GM23338 (cell line): ENCODE data around the gene EGFR. TPM values are rescaled to one million over a fixed set of nuclear protein-coding genes. Genes with fewer than 3 reads are reported as not detected.

Source experiments
- ATAC-seq: fragments of 200-7000 bp; cut with Tn5 transposase; 3 replicates; pipeline ENCODE4 v1.9.1; 2020
- DNase-seq: peaks from one replicate; pipeline ENCODE4 v3.0.0-alpha.2; 2015; ENCODE audit warnings: low spot score
- H2AFZ ChIP-seq: fragments of 200-600 bp; sonication (generic); 2 replicates; pipeline ENCODE4 v1.8.0; 2016; ENCODE audit warnings: antibody characterized with exemption, mild to moderate bottlenecking, moderate library complexity
- H3F3A ChIP-seq: fragments of 200-600 bp; sonication (generic); replicated peaks from 2 replicates; pipeline ENCODE4 v1.8.0; 2017; ENCODE audit warnings: antibody characterized with exemption, mixed run types, low read depth
- H3K27ac ChIP-seq: fragments of 200-600 bp; sonication (generic); 2 replicates; pipeline ENCODE4 v1.6.1; 2016; ENCODE audit warnings: low read depth
- H3K27me3 ChIP-seq: fragments of 200-600 bp; sonication (generic); 2 replicates; pipeline ENCODE4 v1.8.0; 2016; ENCODE audit warnings: mild to moderate bottlenecking, mixed run types, moderate library complexity; ENCODE audit not compliant: insufficient read depth
- H3K36me3 ChIP-seq: fragments of 200-600 bp; sonication (generic); 2 replicates; pipeline ENCODE4 v1.8.0; 2016; ENCODE audit warnings: mild to moderate bottlenecking; ENCODE audit not compliant: insufficient read depth
- H3K4me1 ChIP-seq: fragments of 200-600 bp; sonication (generic); 2 replicates; pipeline ENCODE4 v1.8.0; 2016; ENCODE audit warnings: mild to moderate bottlenecking, moderate library complexity; ENCODE audit not compliant: insufficient read depth
- H3K4me2 ChIP-seq: fragments of 200-600 bp; sonication (generic); 2 replicates; pipeline ENCODE4 v1.7.1; 2017; ENCODE audit warnings: mixed run types
- H3K4me3 ChIP-seq: fragments of 200-600 bp; sonication (generic); 2 replicates; pipeline ENCODE4 v1.6.1; 2016; ENCODE audit warnings: mixed run types
- H3K79me2 ChIP-seq: fragments of 200-600 bp; sonication (generic); replicated peaks from 2 replicates; pipeline ENCODE4 v1.8.0; 2017; ENCODE audit warnings: mild to moderate bottlenecking; ENCODE audit not compliant: insufficient read depth
- H3K9me2 ChIP-seq: fragments of 200-600 bp; sonication (generic); 2 replicates; pipeline ENCODE4 v1.8.0; 2017; ENCODE audit not compliant: insufficient read depth
- H4K20me1 ChIP-seq: fragments of 200-600 bp; sonication (generic); replicated peaks from 2 replicates; pipeline ENCODE4 v1.8.0; 2017; ENCODE audit warnings: mild to moderate bottlenecking; ENCODE audit not compliant: insufficient read depth
- H3K27ac Mint-ChIP-seq: 2 replicates; pipeline ENCODE4 v1.8.0; 2020; ENCODE audit warnings: inconsistent platforms, mild to moderate bottlenecking, moderate library complexity, mixed read lengths
- H3K27me3 Mint-ChIP-seq: 3 replicates; pipeline ENCODE4 v1.8.0; 2022; ENCODE audit warnings: low read depth, mild to moderate bottlenecking, moderate library complexity, mixed read lengths, inconsistent platforms; ENCODE audit not compliant: insufficient read depth, poor library complexity
- H3K36me3 Mint-ChIP-seq: 3 replicates; pipeline ENCODE4 v1.8.0; 2021; ENCODE audit warnings: low read depth, mild to moderate bottlenecking, inconsistent platforms, moderate library complexity, mixed read lengths
- H3K4me1 Mint-ChIP-seq: 3 replicates; pipeline ENCODE4 v1.8.0; 2020; ENCODE audit warnings: mild to moderate bottlenecking, inconsistent platforms, mixed read lengths
- H3K4me3 Mint-ChIP-seq: 3 replicates; pipeline ENCODE4 v1.8.0; 2021; ENCODE audit warnings: moderate library complexity, mild to moderate bottlenecking, inconsistent platforms, mixed read lengths
- H3K9me3 Mint-ChIP-seq: 3 replicates; pipeline ENCODE4 v1.8.0; 2020; ENCODE audit warnings: moderate library complexity, mild to moderate bottlenecking, inconsistent platforms, mixed read lengths
- EZH2phosphoT487 ChIP-seq: fragments of 200-600 bp; sonication (generic); IDR thresholded peaks from one replicate; pipeline ENCODE4 v1.8.1; 2018; ENCODE audit warnings: antibody characterized with exemption; ENCODE audit not compliant: unreplicated experiment
- JUNB ChIP-seq: IDR thresholded peaks from one replicate; pipeline ENCODE4 v1.6.1; 2016; ENCODE audit warnings: antibody characterized with exemption; ENCODE audit not compliant: unreplicated experiment
- NANOG ChIP-seq: IDR thresholded peaks from 2 replicates; pipeline ENCODE4 v1.6.1; 2016; ENCODE audit warnings: antibody characterized with exemption, borderline replicate concordance
- POLR2AphosphoS5 ChIP-seq: IDR thresholded peaks from 2 replicates; pipeline ENCODE4 v1.6.1; 2016; ENCODE audit warnings: antibody characterized with exemption, low read depth
- STAT1 ChIP-seq: IDR thresholded peaks from one replicate; pipeline ENCODE4 v1.6.1; 2016; ENCODE audit warnings: antibody characterized with exemption; ENCODE audit not compliant: unreplicated experiment
- ZNF114 ChIP-seq: fragments of 250-450 bp; sonication (Bioruptor Pico); IDR thresholded peaks from 2 replicates; pipeline ENCODE4 v1.5.0; 2020; ENCODE audit warnings: mild to moderate bottlenecking, moderate library complexity
- ZNF331 ChIP-seq: fragments of 250-450 bp; sonication (Bioruptor Pico); IDR thresholded peaks from 2 replicates; pipeline ENCODE4 v1.5.0; 2020; ENCODE audit warnings: low read depth, mild to moderate bottlenecking, moderate library complexity
- polyA plus RNA-seq: library from polyadenylated mRNA; unstranded; fragments of >200 nt; fragmentation: Nextera tagmentation; extraction: Ambion mirVana; gene quantifications from 2 replicates; pipeline ENCODE4 v1.2.1, GENCODE V29; 2016
- total RNA-seq: library from RNA; depleted of rRNA; stranded (reverse); fragments of >200 nt; shearing (Covaris generic); gene quantifications from 2 replicates; pipeline ENCODE4 v1.2.3, GENCODE V29; 2014
- TF ChIP-seq, protein P1 (sequence below), 2 experiments: fragments of 200-600 bp in 1 of 2; sonication (generic) in 1 of 2; conservative IDR thresholded peaks; 2 replicates each; pipeline versions ENCODE4 v1.5.1 to v1.6.1; 2016 to 2017; ENCODE audit warnings: antibody characterized with exemption in 2 of 2, low read depth in 2 of 2, mild to moderate bottlenecking in 2 of 2, moderate library complexity in 1 of 2
- TF ChIP-seq, protein P2 (sequence below): IDR thresholded peaks from one replicate; pipeline ENCODE4 v1.6.1; 2018; ENCODE audit warnings: antibody characterized with exemption; ENCODE audit not compliant: unreplicated experiment
- TF ChIP-seq, protein P3 (sequence below): IDR thresholded peaks from 2 replicates; pipeline ENCODE4 v1.6.1; 2016; ENCODE audit warnings: antibody characterized with exemption

EGFR gene
- total and polyA plus RNA-seq, 2 experiments from 2014 or later, result 1.5 to 4.5 TPM

DNA sequence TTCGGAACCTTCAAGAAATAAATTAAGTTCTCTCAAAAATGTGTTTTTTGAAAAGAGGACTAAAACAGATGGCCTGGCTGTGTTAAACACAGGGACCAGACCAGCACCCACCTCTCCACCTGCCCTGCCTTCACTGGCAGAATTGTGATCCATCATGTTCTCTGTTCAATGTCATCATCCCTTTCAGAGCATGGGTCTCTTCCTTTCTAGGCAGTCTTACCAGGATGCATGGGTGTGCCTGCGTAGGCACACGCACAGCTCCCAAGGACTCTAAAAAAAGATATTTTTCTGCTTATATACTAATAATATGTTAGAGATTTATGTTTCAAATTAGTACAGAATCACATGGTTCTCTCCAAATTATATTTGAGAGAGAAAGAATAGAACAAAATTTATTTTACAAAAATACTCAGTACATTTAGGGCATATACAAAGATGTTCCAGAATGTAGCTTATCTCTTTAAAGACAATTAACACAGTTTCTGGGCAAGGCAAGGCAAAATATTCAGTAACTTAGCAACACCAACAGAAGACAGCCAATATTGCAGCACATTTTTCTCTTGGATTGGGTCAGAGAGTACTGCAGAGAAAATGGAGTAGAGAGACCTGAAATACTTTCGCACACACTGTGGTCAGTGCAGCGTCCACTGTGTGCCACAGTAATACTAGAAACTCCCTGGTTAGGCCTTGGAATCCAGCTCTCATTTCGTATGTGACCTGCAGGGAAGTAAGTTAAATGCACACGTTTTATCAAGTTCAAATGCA lies 52.8 kb downstream of the EGFR start:
- TF ChIP-seq JUNB, result no peak
- TF ChIP-seq ZNF114 (CRISPR knock-in tag), result no peak
- TF ChIP-seq EZH2phosphoT487, result no peak
- TF ChIP-seq, protein P1, sequence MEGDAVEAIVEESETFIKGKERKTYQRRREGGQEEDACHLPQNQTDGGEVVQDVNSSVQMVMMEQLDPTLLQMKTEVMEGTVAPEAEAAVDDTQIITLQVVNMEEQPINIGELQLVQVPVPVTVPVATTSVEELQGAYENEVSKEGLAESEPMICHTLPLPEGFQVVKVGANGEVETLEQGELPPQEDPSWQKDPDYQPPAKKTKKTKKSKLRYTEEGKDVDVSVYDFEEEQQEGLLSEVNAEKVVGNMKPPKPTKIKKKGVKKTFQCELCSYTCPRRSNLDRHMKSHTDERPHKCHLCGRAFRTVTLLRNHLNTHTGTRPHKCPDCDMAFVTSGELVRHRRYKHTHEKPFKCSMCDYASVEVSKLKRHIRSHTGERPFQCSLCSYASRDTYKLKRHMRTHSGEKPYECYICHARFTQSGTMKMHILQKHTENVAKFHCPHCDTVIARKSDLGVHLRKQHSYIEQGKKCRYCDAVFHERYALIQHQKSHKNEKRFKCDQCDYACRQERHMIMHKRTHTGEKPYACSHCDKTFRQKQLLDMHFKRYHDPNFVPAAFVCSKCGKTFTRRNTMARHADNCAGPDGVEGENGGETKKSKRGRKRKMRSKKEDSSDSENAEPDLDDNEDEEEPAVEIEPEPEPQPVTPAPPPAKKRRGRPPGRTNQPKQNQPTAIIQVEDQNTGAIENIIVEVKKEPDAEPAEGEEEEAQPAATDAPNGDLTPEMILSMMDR (conservative IDR thresholded peaks at IDR 0.05; ENCODE audit: low read depth in 2 of 2), result no peak
- H3K4me2 ChIP-seq, result no peak overlapping the region
- no peak for ATAC-seq
- H3K27me3 ChIP-seq, result no peaks in the 10 kb centered on the region
- no peaks in the 10 kb centered on the region for H3K36me3 Mint-ChIP-seq
- no peaks in the 10 kb centered on the region for H3K9me3 Mint-ChIP-seq
- H3K27me3 Mint-ChIP-seq, result peaks cover 1% of the 10 kb centered on the region
- H3K4me1 ChIP-seq, result 0 out of 2 replicates have a peak, but pooled peaks cover 5% of the 10 kb centered on the region
- H3K4me1 Mint-ChIP-seq, result peaks cover 5% of the 10 kb centered on the region
- no peak overlapping the region for H2AFZ ChIP-seq
- H3F3A ChIP-seq, result no peaks in the 10 kb centered on the region
- DNase-seq, result no peak
- no peak overlapping the region for H3K4me3 ChIP-seq
- H3K27ac ChIP-seq, result no peak overlapping the region
- H3K4me3 Mint-ChIP-seq, result no peak overlapping the region
- no peaks in the 10 kb centered on the region for H3K79me2 ChIP-seq
- no peaks in the 10 kb centered on the region for H3K9me2 ChIP-seq
- H3K27ac Mint-ChIP-seq, result no peak overlapping the region
- no peaks in the 10 kb centered on the region for H3K36me3 ChIP-seq
- no peaks in the 10 kb centered on the region for H4K20me1 ChIP-seq

DNA sequence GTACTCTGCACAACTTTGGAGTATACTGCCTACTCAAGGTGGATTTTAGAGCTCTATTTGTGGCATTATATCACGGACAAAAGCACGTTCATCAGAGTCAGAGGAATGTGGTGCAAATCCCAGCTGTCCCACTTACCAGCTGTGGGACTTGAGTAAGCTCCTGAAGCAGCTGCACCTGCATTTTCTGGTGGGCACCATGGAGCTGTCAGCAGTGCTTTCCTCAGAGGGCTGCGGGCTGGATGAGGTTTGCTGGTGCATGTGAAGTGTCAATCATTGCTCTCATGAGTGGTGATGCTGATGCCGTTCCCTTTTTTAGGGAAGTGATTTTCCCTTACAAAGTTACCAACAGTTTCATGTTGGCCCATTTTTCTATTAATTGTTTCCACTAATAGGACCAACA lies 53.4 kb downstream of the EGFR start:
- Histone ChIP-seq H3K9me2 (no peaks in the 10 kb centered on the region), H3K79me2 (no peaks in the 10 kb centered on the region), H3K27me3 (no peaks in the 10 kb centered on the region), H3K4me1 (no peaks in the 10 kb centered on the region), H3K4me3 (no peak overlapping the region), H2AFZ (no peak overlapping the region), H3K4me2 (no peak overlapping the region), H3K36me3 (no peaks in the 10 kb centered on the region), H3F3A (no peaks in the 10 kb centered on the region), H3K27ac (no peak overlapping the region), H4K20me1 (no peaks in the 10 kb centered on the region)
- TF ChIP-seq, protein P2, sequence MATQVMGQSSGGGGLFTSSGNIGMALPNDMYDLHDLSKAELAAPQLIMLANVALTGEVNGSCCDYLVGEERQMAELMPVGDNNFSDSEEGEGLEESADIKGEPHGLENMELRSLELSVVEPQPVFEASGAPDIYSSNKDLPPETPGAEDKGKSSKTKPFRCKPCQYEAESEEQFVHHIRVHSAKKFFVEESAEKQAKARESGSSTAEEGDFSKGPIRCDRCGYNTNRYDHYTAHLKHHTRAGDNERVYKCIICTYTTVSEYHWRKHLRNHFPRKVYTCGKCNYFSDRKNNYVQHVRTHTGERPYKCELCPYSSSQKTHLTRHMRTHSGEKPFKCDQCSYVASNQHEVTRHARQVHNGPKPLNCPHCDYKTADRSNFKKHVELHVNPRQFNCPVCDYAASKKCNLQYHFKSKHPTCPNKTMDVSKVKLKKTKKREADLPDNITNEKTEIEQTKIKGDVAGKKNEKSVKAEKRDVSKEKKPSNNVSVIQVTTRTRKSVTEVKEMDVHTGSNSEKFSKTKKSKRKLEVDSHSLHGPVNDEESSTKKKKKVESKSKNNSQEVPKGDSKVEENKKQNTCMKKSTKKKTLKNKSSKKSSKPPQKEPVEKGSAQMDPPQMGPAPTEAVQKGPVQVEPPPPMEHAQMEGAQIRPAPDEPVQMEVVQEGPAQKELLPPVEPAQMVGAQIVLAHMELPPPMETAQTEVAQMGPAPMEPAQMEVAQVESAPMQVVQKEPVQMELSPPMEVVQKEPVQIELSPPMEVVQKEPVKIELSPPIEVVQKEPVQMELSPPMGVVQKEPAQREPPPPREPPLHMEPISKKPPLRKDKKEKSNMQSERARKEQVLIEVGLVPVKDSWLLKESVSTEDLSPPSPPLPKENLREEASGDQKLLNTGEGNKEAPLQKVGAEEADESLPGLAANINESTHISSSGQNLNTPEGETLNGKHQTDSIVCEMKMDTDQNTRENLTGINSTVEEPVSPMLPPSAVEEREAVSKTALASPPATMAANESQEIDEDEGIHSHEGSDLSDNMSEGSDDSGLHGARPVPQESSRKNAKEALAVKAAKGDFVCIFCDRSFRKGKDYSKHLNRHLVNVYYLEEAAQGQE, result no peak
- TF ChIP-seq, protein P1 (conservative IDR thresholded peaks at IDR 0.05; ENCODE audit: low read depth in 2 of 2), result no peak
- TF ChIP-seq NANOG (no peak), STAT1 (no peak), POLR2AphosphoS5 (no peak), ZNF331 (CRISPR knock-in tag) (no peak)
- TF ChIP-seq, protein P3, sequence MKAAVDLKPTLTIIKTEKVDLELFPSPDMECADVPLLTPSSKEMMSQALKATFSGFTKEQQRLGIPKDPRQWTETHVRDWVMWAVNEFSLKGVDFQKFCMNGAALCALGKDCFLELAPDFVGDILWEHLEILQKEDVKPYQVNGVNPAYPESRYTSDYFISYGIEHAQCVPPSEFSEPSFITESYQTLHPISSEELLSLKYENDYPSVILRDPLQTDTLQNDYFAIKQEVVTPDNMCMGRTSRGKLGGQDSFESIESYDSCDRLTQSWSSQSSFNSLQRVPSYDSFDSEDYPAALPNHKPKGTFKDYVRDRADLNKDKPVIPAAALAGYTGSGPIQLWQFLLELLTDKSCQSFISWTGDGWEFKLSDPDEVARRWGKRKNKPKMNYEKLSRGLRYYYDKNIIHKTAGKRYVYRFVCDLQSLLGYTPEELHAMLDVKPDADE, result no peak
- H3K27ac Mint-ChIP-seq, result no peak overlapping the region
- H3K4me3 Mint-ChIP-seq, result no peak overlapping the region
- no peaks in the 10 kb centered on the region; the same call in 2 of the 3 replicates for H3K4me1 Mint-ChIP-seq
- no peaks in the 10 kb centered on the region for H3K9me3 Mint-ChIP-seq
- peaks cover 1% of the 10 kb centered on the region for H3K27me3 Mint-ChIP-seq
- H3K36me3 Mint-ChIP-seq, result no peaks in the 10 kb centered on the region
- ATAC-seq, result no peak
- DNase-seq, result no peak
